GM10266 (cell line): ENCODE results near the gene KEL.

ENCODE experiments used
- DNase-seq: peaks from one replicate; pipeline ENCODE4 v3.0.0; 2012; ENCODE audit errors: extremely low spot score
- CTCF ChIP-seq: IDR thresholded peaks from 2 replicates; pipeline ENCODE4 v1.5.1; 2012; ENCODE audit warnings: mild to moderate bottlenecking, low read depth; ENCODE audit not compliant: control insufficient read depth, insufficient read depth; ENCODE audit errors: missing control alignments

KEL gene

GRCh38 chr7:142945001-142945400 lies 17.2 kb downstream of the KEL start:
- DNase-seq, result no peak
- no peak for TF ChIP-seq CTCF

- no peak for DNase-seq
- no peak for TF ChIP-seq CTCF
Observed at GRCh38 chr7:142943706-142944268, 18.4 kb downstream of the KEL start.

- no peak for TF ChIP-seq CTCF
- no peak for DNase-seq
Observed at GRCh38 chr7:142942746-142943145, 19.4 kb downstream of the KEL start.

GRCh38 chr7:142941541-142941940 lies 20.6 kb downstream of the KEL start:
- DNase-seq, result no peak
- no peak for TF ChIP-seq CTCF

- no peak for DNase-seq
- TF ChIP-seq CTCF, result no peak
Observed at GRCh38 chr7:142940966-142941535, 21.1 kb downstream of the KEL start.

- peak; percentile 31 for DNase-seq
- TF ChIP-seq CTCF, result peak; percentile 27
Observed at GRCh38 chr7:142939226-142939910, 22.8 kb downstream of the KEL start, which contains the start of gene LLCFC1. TSS of gene LLCFC1 (plus strand) at chr7:142939484. CDS start at chr7:142939622, 138 bp downstream.

GRCh38 chr7:142938611-142939010 lies 23.6 kb downstream of the KEL start:
- TF ChIP-seq CTCF, result no peak
- no peak for DNase-seq
